ENCODE results near the gene SPAG16. TPM values are rescaled to one million over a fixed set of nuclear protein-coding genes. Genes with fewer than 3 reads are reported as not detected.

SPAG16 gene
- total RNA-seq, 4 donors from 2014 or later: 25.6 to 37.5 (median 26.3) TPM

GRCh38 chr2:213415093-213415492 lies 130.8 kb downstream of the SPAG16 start:
- WGBS, 2 donors: 89 to 94% methylated on average over 1 of the region's 1 CpG
- TF ChIP-seq POLR2A (IDR thresholded peaks at IDR 0.05): no peak
- peak in 1 of 2 donors; percentile 53 for DNase-seq (ENCODE audit: low spot score in 2 of 2)
- no peak overlapping the region for H3K4me3 ChIP-seq (ENCODE audit: low read depth, poor library complexity, severe bottlenecking)
- intact Hi-C loops (cut with DNase I; ENCODE audit: low total_unique reads): no loop called here

- no peak for DNase-seq (ENCODE audit: low spot score in 2 of 2)
- H3K4me3 ChIP-seq (ENCODE audit: low read depth, poor library complexity, severe bottlenecking): no peak overlapping the region
- WGBS, 2 donors: 17 to 47% methylated on average over 1 of the region's 1 CpG
- intact Hi-C loops (cut with DNase I; ENCODE audit: low total_unique reads): no loop called here
- TF ChIP-seq CTCF (IDR thresholded peaks at IDR 0.05) (no peak), POLR2A (IDR thresholded peaks at IDR 0.05) (no peak)
Measured at GRCh38 chr2:213416832-213417231, 132.6 kb downstream of the SPAG16 start.

GRCh38 chr2:213419980-213420379 lies 135.7 kb downstream of the SPAG16 start:
- no peak overlapping the region for H3K4me3 ChIP-seq (ENCODE audit: low read depth, poor library complexity, severe bottlenecking)
- WGBS, 2 donors: 56 to 65% methylated on average over 1 of the region's 1 CpG
- TF ChIP-seq CTCF (IDR thresholded peaks at IDR 0.05) (no peak), POLR2A (IDR thresholded peaks at IDR 0.05) (no peak)
- no peak for DNase-seq (ENCODE audit: low spot score in 2 of 2)
- intact Hi-C loops (cut with DNase I; ENCODE audit: low total_unique reads): no loop called here

- H3K4me3 ChIP-seq (ENCODE audit: low read depth, poor library complexity, severe bottlenecking): no peak overlapping the region
- 85% methylated on average over 4 of the region's 5 CpGs for WGBS, 2 donors
- DNase-seq (ENCODE audit: low spot score in 2 of 2): peak in 1 of 2 donors; percentile 79
- intact Hi-C loops (cut with DNase I; ENCODE audit: low total_unique reads): no loop called here
- TF ChIP-seq CTCF (IDR thresholded peaks at IDR 0.05) (no peak), POLR2A (IDR thresholded peaks at IDR 0.05) (no peak)
Measured at GRCh38 chr2:213420828-213421385, 136.6 kb downstream of the SPAG16 start.

GRCh38 chr2:213422211-213422610 lies 137.9 kb downstream of the SPAG16 start:
- intact Hi-C loops (cut with DNase I; ENCODE audit: low total_unique reads): no loop called here
- WGBS, 2 donors: 78 to 94% methylated on average over 2 of the region's 2 CpGs
- TF ChIP-seq POLR2A (IDR thresholded peaks at IDR 0.05) (no peak), CTCF (IDR thresholded peaks at IDR 0.05) (no peak)
- no peak overlapping the region for H3K4me3 ChIP-seq (ENCODE audit: low read depth, poor library complexity, severe bottlenecking)
- DNase-seq (ENCODE audit: low spot score in 2 of 2): no peak

- 73 to 85% methylated on average over 1 of the region's 1 CpG for WGBS, 2 donors
- DNase-seq (ENCODE audit: low spot score in 2 of 2): no peak
- intact Hi-C loops (cut with DNase I; ENCODE audit: low total_unique reads): no loop called here
- no peak for TF ChIP-seq CTCF (IDR thresholded peaks at IDR 0.05)
- no peak for TF ChIP-seq POLR2A (IDR thresholded peaks at IDR 0.05)
- H3K4me3 ChIP-seq (ENCODE audit: low read depth, poor library complexity, severe bottlenecking): no peak overlapping the region
Measured at GRCh38 chr2:213425618-213426017, 141.4 kb downstream of the SPAG16 start.
